Adipocyte (in vitro differentiated cells): ENCODE data around the gene PIWIL4.
"Not testable (repeated sequence)": the region's sequence is repeated elsewhere in the genome, so short reads cannot be mapped to it uniquely, and the experiment has no call there.

ENCODE experiments used
- DNase-seq: peaks from one replicate; pipeline ENCODE4 v3.0.0-alpha.2; 2015; ENCODE audit warnings: low read depth
- H3K27me3 ChIP-seq: replicated peaks from 2 replicates; pipeline ENCODE4 v1.7.0; 2013; ENCODE audit warnings: mild to moderate bottlenecking, low read length, moderate library complexity; ENCODE audit not compliant: control insufficient read depth, insufficient read depth
- H3K36me3 ChIP-seq: 2 replicates; pipeline ENCODE4 v1.7.0; 2013; ENCODE audit warnings: low read length, mild to moderate bottlenecking, moderate library complexity; ENCODE audit not compliant: control insufficient read depth, insufficient read depth, severe bottlenecking
- H3K4me1 ChIP-seq: 2 replicates; pipeline ENCODE4 v1.7.0; 2013; ENCODE audit warnings: mild to moderate bottlenecking, low read length, moderate library complexity; ENCODE audit not compliant: control insufficient read depth, insufficient read depth
- H3K4me3 ChIP-seq: 2 replicates; pipeline ENCODE4 v1.7.0; 2013; ENCODE audit warnings: mild to moderate bottlenecking, low read length, moderate library complexity
- H3K9ac ChIP-seq: 2 replicates; pipeline ENCODE4 v1.7.0; 2013; ENCODE audit warnings: mild to moderate bottlenecking, low read length, moderate library complexity
- H3K9me3 ChIP-seq: 2 replicates; pipeline ENCODE4 v1.7.0; 2013; ENCODE audit warnings: mild to moderate bottlenecking, low read length, moderate library complexity; ENCODE audit not compliant: control insufficient read depth

The PIWIL4 gene

DNA sequence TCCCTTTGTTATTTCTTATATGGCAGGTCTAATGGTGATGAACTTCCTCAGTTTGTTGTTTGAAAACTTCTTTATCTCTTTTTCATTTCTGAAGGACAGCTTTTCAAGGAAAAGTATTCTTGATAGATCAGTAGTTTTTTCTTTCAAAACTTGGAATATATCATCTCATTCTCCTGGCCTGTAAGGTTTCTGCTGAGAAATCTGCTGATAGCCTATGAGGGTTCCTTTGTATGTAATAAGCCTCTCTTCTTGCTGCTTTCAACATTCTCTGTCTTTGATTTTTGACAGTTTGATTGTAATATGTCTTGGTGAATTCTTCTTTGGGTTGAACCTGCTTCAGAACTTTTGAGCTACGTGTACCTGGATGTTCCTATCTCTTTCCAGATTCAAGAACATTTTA is 46.0 kb downstream of the PIWIL4 start:
- no peak for DNase-seq
- Histone ChIP-seq H3K9ac (no peak overlapping the region), H3K27me3 (no peaks in the 10 kb centered on the region), H3K9me3 (peaks cover 41% of the 10 kb centered on the region), H3K4me3 (peak overlapping the region; percentile 26), H3K36me3 (peaks cover 4% of the 10 kb centered on the region), H3K4me1 (no peaks in the 10 kb centered on the region)

- Histone ChIP-seq H3K27me3 (no peaks in the 10 kb centered on the region), H3K9me3 (peaks cover 9% of the 10 kb centered on the region), H3K9ac (no peak overlapping the region), H3K4me3 (no peak overlapping the region), H3K4me1 (no peaks in the 10 kb centered on the region), H3K36me3 (no peaks in the 10 kb centered on the region)
- DNase-seq = peak; percentile 88
Measured at GRCh38 chr11:94623120-94623735, 56.1 kb downstream of the PIWIL4 start.

DNA sequence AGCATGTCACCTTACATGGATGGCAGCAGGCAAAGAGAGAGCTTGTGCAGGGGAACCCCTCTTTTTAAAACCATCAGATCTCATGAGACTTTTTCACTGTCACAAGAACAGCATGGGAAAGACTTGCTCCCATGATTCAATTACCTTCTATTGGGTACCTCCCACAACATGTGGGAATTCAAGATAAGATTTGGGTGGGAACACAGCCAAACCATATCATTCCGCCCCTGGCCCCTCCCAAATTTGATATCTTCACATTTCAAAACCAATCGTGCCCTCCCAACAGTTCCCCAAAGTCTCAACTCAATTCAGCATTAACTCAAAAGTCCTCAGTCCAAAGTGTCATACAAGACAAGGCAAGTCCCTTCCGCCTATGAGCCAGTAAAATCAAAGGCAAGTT is 58.3 kb downstream of the PIWIL4 start:
- DNase-seq, H3K9me3 ChIP-seq, H3K4me1 ChIP-seq, H3K9ac ChIP-seq, H3K4me3 ChIP-seq, H3K36me3 ChIP-seq, H3K27me3 ChIP-seq: not testable (repeated sequence)

- not testable (repeated sequence) for H3K36me3 ChIP-seq, H3K4me3 ChIP-seq, H3K4me1 ChIP-seq, H3K9ac ChIP-seq, H3K9me3 ChIP-seq, DNase-seq, H3K27me3 ChIP-seq
Measured at GRCh38 chr11:94627003-94627560, 59.9 kb downstream of the PIWIL4 start.

DNA sequence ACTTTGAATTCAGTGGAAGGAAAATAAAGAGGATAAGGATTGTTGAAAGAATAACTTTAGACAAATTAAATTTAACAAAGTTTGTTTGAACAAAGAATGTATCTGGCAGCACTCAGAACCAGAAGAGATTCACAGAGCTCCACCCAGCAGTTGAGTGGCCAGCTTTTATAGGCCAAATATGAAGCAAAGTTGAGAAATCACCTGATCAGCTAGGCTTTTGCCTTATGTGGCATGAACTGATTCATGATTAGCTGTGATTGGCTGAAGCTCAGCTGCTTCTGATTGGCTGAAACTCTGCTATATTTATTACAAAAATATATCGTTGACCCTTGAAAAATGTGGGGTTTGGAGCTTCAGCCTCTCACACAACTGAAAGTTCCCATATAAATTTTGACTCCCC is 62.6 kb downstream of the PIWIL4 start:
- H3K36me3 ChIP-seq = no peaks in the 10 kb centered on the region
- H3K4me1 ChIP-seq = no peaks in the 10 kb centered on the region
- H3K27me3 ChIP-seq = no peaks in the 10 kb centered on the region
- no peak for DNase-seq
- no peak overlapping the region for H3K9ac ChIP-seq
- peaks cover 9% of the 10 kb centered on the region for H3K9me3 ChIP-seq
- no peak overlapping the region for H3K4me3 ChIP-seq

- H3K36me3 ChIP-seq = no peaks in the 10 kb centered on the region
- H3K4me3 ChIP-seq = no peak overlapping the region
- DNase-seq = no peak
- peaks cover 9% of the 10 kb centered on the region for H3K9me3 ChIP-seq
- no peaks in the 10 kb centered on the region for H3K27me3 ChIP-seq
- H3K4me1 ChIP-seq = no peaks in the 10 kb centered on the region
- H3K9ac ChIP-seq = no peak overlapping the region
Measured at GRCh38 chr11:94630221-94630620, 63.1 kb downstream of the PIWIL4 start.

DNA sequence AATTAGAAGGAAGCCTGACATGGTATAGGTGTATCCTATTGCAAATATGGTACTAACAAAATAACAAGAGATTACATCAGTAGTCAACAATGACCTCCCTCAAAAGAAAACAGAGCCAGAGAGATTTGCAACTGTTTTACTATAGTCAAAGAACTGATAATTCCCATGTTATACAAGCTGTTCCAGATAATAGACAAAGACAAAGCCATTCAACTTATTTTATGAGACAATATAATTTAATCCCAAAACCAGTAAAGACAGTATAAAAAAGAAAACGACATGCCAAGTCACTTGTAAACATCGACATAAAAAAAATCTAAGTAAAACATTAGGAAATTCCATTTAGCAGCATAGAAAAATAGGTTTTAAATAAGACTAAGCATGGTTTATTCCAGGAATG is 65.2 kb downstream of the PIWIL4 start:
- peaks cover 1% of the 10 kb centered on the region for H3K9me3 ChIP-seq
- no peaks in the 10 kb centered on the region for H3K36me3 ChIP-seq
- H3K27me3 ChIP-seq = no peaks in the 10 kb centered on the region
- no peak for DNase-seq
- no peak overlapping the region for H3K4me3 ChIP-seq
- H3K9ac ChIP-seq = no peak overlapping the region
- H3K4me1 ChIP-seq = no peaks in the 10 kb centered on the region

- no peaks in the 10 kb centered on the region for H3K27me3 ChIP-seq
- no peaks in the 10 kb centered on the region for H3K36me3 ChIP-seq
- DNase-seq = no peak
- peaks cover 14% of the 10 kb centered on the region for H3K4me1 ChIP-seq
- no peaks in the 10 kb centered on the region for H3K9me3 ChIP-seq
- H3K4me3 ChIP-seq = no peak overlapping the region
- H3K9ac ChIP-seq = no peak overlapping the region
Measured at GRCh38 chr11:94635072-94635471, 67.9 kb downstream of the PIWIL4 start.

GRCh38 chr11:94636388-94636949 is 69.3 kb downstream of the PIWIL4 start:
- H3K9me3 ChIP-seq = no peaks in the 10 kb centered on the region
- no peak overlapping the region for H3K4me3 ChIP-seq
- no peaks in the 10 kb centered on the region for H3K36me3 ChIP-seq
- peaks cover 14% of the 10 kb centered on the region for H3K4me1 ChIP-seq
- no peaks in the 10 kb centered on the region for H3K27me3 ChIP-seq
- H3K9ac ChIP-seq = no peak overlapping the region
- DNase-seq = no peak

DNA sequence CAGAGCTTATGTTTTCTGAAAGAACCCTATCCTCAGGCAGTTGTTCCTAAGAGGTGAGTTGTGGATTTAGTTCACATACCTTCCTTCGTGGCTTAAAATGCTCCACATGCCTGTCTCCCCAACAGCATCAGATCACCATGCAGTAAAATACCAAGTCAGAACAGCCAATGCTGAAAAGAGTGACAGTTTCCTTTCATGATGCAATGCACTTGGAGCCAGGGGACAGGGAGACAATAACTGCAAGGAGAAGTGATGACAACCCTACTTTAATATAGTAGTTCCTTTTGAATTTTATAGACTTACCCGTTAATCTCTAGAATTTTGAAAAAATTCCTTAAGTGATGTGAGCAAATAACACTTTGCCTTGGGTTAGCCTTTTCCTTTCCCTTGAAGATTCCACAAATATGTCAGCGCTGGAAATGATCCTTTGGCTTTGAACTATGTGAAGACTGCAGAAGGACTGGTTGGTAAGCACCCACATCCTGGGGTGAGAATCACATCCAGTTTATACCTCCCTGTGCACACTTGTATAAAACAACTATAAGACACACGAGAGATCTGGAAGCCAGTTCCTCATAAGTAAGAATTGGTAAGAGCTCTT is 71.2 kb downstream of the PIWIL4 start:
- Histone ChIP-seq H3K4me1 (peaks cover 14% of the 10 kb centered on the region), H3K36me3 (no peaks in the 10 kb centered on the region), H3K9me3 (no peaks in the 10 kb centered on the region), H3K27me3 (no peaks in the 10 kb centered on the region), H3K9ac (peak overlapping the region; percentile 58), H3K4me3 (peak overlapping the region; percentile 62)
- DNase-seq = peak; percentile 20

DNA sequence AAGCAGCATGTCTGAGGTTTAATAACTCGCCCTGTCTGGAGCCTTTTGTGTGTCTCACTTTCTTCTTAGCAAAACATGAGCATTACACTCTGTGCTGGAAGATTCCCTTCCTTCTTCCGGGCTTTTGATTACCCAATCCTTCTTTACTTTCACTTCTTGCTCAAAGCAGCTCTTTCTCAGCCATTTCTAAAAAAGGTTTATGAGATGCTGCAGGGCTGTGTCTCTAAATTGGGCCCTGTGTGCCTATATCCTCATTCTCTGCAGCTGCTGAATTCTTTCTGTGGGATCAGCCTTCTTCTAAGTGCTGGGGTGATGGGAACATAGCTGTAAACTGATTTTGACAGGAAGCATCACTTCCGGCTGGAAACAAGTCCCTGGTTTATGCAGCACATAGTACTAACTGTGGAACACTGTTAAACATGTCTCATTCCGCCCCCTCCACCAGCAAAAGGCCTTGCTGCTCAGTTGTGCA is 71.8 kb downstream of the PIWIL4 start:
- Histone ChIP-seq H3K36me3 (no peaks in the 10 kb centered on the region), H3K4me1 (peaks cover 14% of the 10 kb centered on the region), H3K27me3 (no peaks in the 10 kb centered on the region), H3K4me3 (peak overlapping the region; percentile 62), H3K9ac (peak overlapping the region; percentile 58), H3K9me3 (no peaks in the 10 kb centered on the region)
- peak; percentile 69 for DNase-seq
